ENCODE measurements around the gene HEY2.

DNA sequence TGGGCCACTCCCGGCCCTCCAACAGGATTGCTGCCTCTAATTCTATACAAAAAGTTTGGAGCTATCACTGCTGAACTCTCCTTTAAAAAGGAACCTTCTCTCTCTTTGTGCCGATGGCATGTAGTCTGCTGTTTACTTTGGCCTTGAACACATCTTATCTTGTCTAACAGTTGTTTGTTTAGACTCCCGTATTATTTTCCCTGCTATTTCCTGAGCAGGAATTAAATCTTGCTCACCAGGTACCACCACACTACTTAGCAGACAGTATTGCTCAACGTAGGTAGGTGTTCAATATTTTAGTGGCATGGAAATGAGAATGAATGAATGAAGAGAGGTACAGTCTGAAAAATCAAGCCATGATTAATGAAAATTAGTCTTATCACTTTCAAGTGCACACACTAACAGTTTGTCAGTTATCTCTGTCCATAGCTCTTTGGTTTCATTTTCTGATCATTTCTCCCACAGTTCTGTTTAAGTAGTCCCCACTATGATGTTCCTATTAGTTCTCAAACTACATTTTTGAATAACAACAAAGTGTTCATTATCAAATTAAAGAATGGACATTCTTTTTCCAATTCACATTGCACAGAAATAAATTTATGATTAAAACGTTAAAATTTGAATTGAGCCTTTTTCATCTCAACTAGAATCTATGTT, 6.8 kb upstream of the HEY2 start:
- TF ChIP-seq, protein P1, sequence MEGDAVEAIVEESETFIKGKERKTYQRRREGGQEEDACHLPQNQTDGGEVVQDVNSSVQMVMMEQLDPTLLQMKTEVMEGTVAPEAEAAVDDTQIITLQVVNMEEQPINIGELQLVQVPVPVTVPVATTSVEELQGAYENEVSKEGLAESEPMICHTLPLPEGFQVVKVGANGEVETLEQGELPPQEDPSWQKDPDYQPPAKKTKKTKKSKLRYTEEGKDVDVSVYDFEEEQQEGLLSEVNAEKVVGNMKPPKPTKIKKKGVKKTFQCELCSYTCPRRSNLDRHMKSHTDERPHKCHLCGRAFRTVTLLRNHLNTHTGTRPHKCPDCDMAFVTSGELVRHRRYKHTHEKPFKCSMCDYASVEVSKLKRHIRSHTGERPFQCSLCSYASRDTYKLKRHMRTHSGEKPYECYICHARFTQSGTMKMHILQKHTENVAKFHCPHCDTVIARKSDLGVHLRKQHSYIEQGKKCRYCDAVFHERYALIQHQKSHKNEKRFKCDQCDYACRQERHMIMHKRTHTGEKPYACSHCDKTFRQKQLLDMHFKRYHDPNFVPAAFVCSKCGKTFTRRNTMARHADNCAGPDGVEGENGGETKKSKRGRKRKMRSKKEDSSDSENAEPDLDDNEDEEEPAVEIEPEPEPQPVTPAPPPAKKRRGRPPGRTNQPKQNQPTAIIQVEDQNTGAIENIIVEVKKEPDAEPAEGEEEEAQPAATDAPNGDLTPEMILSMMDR (optimal IDR thresholded peaks at IDR 0.05 in 1 of 3, IDR thresholded peaks at IDR 0.05 in 1 of 3, conservative IDR thresholded peaks at IDR 0.05 in 1 of 3; ENCODE audit: extremely low read depth in 1 of 3, insufficient read depth in 2 of 3, low read length in 3 of 3): no peak
- no peak for TF ChIP-seq EZH2 (IDR thresholded peaks at IDR 0.05; ENCODE audit: low read length)
